Lower leg skin (tissue), 4 donors: ENCODE data around the gene LEPROT. TPM values are rescaled to one million over a fixed set of nuclear protein-coding genes. Genes with fewer than 3 reads are reported as not detected.
A peak's percentile ranks its signal among the peaks of the same experiment; 100 is the strongest.

ENCODE experiments used
- DNase-seq, 2 donors: peaks; one replicate each; pipeline ENCODE4 v3.0.0-alpha.2; 2019; ENCODE audit warnings: low spot score in 2 of 2
- H3K4me3 ChIP-seq: fragments of 200-600 bp; sonication (generic); 2 replicates; pipeline ENCODE4 v1.5.1; 2017; ENCODE audit warnings: mild to moderate bottlenecking, low read depth; ENCODE audit not compliant: poor library complexity, severe bottlenecking
- CTCF ChIP-seq, 3 donors: fragments of 450-650 bp; IDR thresholded peaks; one replicate each; pipeline ENCODE4 v1.5.1; 2016; ENCODE audit warnings: antibody characterized with exemption in 3 of 3, mild to moderate bottlenecking in 3 of 3, moderate library complexity in 2 of 3
- POLR2A ChIP-seq, 2 donors: fragments of 450-650 bp; IDR thresholded peaks; one replicate each; pipeline ENCODE4 v1.6.1; 2016 to 2017; ENCODE audit warnings: antibody characterized with exemption in 2 of 2, mild to moderate bottlenecking in 1 of 2, moderate library complexity in 1 of 2
- WGBS, 2 donors: methylation state at CpG; one replicate each; pipeline ENCODE4 v1.1.5; 2018; 5-methylcytosine and 5-hydroxymethylcytosine counted together
- intact Hi-C: fragments of 100-400 bp; cut with DNase I; formaldehyde crosslinking; loops from one replicate; pipeline ENCODE4 v1.15.0; 2023; ENCODE audit warnings: low total_unique reads
- total RNA-seq, 4 donors: library from RNA; depleted of rRNA; stranded (reverse); fragments of >200 nt; gene quantifications; one replicate each; pipeline ENCODE4 v1.1.0, GENCODE V29; 2016

Gene LEPROT
- total RNA-seq, 4 donors from 2014 or later: 28.5 to 49.2 (median 32.3) TPM

- WGBS, 2 donors: 52 to 66% methylated on average over 2 of the region's 2 CpGs
- intact Hi-C loops: no loop called here
- no peak for TF ChIP-seq CTCF (IDR thresholded peaks at IDR 0.05)
- no peak for TF ChIP-seq POLR2A (IDR thresholded peaks at IDR 0.05)
- no peak for DNase-seq
- no peak overlapping the region for H3K4me3 ChIP-seq
Measured at GRCh38 chr1:65417729-65418128, 2.7 kb upstream of the LEPROT start.

GRCh38 chr1:65418522-65419185 is 1.8 kb upstream of the LEPROT start:
- TF ChIP-seq CTCF (IDR thresholded peaks at IDR 0.05) (no peak), POLR2A (IDR thresholded peaks at IDR 0.05) (no peak)
- intact Hi-C loops: no loop called here
- DNase-seq: no peak
- 90 to 95% methylated on average over 4 of the region's 4 CpGs for WGBS, 2 donors
- H3K4me3 ChIP-seq: no peak overlapping the region

DNA sequence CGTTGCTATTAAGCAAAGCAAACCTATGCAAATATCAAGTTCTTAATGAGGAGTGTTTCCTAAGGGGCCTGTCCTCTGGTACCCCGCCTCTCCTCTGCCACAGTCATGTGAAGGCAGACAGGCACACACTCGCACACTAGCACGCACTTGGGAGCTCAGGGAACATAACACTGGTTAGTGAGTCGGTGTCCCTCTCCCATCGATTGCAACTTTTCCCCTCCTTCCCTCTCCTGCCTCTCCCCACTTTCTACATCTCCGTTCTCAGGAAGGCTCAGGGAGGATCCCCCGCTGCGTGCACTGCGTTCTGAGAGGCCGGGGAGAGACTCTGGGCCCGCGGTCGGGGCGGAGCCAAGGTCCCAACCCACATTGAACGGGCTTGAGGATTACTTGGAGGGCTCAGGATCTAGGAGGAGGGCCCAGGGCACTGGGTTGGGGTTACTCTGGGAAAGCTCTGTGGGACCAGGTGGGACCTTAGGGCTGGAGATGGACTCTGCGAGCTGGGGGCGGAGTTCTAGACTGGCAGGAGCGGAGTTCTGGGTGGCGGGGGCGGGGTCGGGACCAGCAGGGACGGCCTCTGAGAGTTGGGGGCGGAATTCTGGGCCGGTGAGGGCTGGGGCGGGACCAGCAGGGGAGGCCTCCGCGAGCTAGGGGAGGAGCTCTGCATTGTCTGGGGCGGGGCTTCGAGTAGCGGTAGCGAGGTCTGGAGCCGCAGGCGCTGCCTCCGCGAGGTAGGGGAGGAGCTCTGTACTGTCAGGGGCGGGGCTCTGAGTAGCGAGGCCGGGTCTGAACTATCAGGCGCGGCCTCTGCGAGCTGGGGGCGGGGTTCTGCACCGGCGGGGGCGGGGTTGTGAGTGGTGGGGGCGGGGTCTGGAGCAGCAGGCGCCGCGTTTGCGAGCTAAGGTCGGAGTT is 533 bp upstream of the LEPROT start:
- intact Hi-C loops: no loop called here
- peak overlapping the region; percentile 43 for H3K4me3 ChIP-seq
- peak; percentile 98 to 100 for DNase-seq
- TF ChIP-seq CTCF (IDR thresholded peaks at IDR 0.05) (no peak), POLR2A (IDR thresholded peaks at IDR 0.05) (no peak)
- WGBS, 2 donors: 1% methylated on average over 39 to 41 of the region's 52 CpGs

DNA sequence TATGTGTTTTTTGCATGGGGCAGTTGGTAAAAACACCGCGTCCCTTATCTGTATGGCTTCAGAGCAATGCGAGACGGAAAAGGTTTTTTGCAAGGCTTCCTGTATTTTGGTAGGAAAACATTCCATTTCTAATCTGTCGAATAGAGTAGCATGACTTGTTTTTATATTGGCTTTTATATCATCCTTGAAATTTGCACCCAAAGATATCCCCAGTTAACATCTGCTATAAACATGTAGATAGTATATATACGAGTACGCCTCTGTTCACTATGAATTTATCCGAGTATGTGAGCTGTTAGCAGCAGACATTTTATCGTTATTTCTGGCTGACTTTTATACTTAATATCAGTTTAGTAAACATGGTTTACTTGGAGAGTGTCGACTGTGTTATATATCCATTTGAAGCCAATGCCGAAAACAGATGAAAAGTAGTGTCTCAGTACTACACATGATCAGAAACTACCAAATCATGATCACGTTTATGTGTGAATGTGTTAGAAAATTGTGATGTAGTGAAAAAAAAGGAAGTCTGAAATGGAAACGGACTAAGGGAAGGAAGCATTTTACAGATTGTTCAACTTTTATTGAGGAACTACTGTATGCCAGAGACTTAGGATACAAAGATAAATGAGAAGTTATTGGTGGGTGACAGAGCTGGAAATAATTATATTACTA is 1.0 kb downstream of the LEPROT start:
- intact Hi-C loops: no loop called here
- DNase-seq: no peak
- WGBS, 2 donors: 1 to 5% methylated on average over 13 of the region's 13 CpGs
- TF ChIP-seq POLR2A (IDR thresholded peaks at IDR 0.05): no peak
- no peak for TF ChIP-seq CTCF (IDR thresholded peaks at IDR 0.05)
- peak overlapping the region; percentile 86 for H3K4me3 ChIP-seq

- no peak overlapping the region for H3K4me3 ChIP-seq
- TF ChIP-seq POLR2A (IDR thresholded peaks at IDR 0.05) (no peak), CTCF (IDR thresholded peaks at IDR 0.05) (no peak)
- WGBS, 2 donors: 78 to 82% methylated on average over 12 of the region's 12 CpGs
- peak in 1 of 2 donors; percentile 32 for DNase-seq
- intact Hi-C loops: no loop called here
Measured at GRCh38 chr1:65422241-65423203, 2.1 kb downstream of the LEPROT start.
